HG03558 (cell line): ENCODE data around the gene ELK3.
A peak's percentile ranks its signal among the peaks of the same experiment; 100 is the strongest.

Source experiments
- ATAC-seq: cut with Tn5 transposase; IDR thresholded peaks from one replicate; pipeline ENCODE4 v1.9.1; 2021; ENCODE audit warnings: moderate number of reproducible peaks; ENCODE audit not compliant: unreplicated experiment; ENCODE audit errors: extremely low read depth

The ELK3 gene

DNA sequence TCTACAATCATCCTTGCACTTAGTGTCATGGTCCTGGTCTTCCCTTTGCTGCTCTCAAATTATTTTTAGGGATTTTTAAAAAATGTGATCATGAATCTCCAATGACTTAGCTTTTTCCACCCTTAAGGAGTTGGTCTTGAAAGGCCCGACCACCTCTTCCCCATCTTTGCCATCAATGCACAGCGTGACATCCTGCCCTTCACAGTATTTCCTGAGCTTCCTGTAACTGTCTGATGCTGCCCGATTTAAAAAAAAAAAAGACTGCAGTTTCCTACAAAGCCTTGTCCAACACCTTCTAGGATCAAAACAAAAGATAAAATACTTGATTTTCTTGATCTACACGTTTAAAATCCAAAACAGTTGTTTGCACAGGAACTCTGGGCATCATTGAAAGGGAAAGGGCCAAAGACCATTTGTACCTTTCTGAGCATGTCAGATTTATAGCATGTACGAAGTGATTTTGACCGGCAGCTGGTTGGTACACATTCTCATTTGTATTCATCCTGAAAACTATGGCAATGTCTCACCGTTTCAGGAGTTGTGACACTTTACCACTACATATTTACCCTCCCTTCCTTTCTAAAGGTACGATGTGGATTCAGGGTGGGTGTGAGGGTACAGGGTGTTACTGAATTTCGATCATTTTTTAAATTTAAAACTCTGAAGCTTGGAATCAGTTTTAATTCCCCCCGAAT is 7.4 kb upstream of the ELK3 start:
- no peak for ATAC-seq

DNA sequence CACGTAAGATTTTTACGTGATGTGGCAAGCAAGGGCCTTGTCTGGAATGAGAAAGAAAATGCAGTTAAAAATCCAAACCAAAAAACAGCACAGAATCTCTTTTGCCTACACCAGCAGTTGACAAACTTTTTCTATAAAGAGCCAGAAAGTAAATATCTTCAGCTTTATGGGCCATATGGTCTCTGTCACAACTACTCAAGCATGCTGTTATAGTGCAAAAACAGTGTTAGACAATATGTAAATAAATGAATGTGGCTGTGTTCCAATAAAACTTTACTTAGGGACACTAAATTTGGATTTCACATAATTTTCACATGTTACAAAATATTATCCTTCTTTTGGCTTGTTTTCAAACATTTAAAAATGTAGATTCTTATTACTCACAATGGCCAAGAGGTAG is 6.2 kb upstream of the ELK3 start:
- ATAC-seq, result no peak

DNA sequence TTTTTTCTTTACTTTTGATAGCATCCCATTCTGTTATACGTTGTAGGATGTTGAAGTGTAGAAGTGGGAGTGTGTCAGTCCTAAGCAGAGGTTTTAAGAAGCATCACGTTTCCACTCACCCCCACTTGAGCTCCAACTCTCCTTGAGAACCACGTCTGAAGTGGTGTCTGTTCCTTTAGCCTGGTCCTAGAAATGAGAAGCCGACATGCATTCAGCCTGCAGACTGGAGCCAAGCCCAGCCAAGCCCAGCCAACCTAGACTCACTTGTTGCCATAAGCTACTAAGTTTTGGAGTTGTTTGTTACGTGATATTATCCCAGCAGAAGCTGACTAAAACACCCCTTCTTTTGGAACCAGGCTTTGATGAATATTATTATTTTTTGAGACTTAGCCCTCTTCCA is 4.4 kb upstream of the ELK3 start:
- ATAC-seq, result no peak

DNA sequence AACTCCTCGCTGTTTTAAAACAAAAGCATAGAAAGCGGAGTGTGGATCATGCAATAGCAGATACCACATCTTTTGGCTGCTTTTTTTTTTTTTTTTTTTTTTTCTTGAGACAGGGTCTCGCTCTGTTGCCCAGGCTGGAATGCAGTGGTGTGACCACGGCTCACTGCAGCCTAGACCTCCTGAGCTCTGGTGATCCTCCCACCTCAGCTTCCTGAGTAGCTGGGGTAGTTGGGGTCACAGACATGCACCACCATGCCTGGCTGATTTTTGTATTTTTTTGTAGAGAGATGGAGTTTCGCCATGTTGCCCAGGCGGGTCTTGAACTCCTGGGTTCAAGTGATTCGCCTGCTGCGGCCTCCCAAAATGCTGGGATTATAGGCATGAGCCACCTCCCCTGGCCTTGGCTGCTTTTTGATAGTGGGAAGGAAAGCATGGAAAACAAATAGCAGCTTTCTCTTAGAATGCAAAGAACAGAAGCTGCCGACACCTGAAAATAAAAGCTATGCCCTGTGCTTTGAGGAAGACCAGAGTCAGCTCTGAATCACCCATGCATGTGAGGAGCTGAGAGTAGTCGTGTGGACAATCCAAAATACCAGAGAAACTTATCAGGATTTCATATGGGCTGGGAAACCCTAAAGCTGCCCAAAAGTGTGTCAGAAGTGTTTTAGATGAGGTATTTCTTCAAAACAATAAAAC is 3.6 kb upstream of the ELK3 start:
- ATAC-seq, result no peak

DNA sequence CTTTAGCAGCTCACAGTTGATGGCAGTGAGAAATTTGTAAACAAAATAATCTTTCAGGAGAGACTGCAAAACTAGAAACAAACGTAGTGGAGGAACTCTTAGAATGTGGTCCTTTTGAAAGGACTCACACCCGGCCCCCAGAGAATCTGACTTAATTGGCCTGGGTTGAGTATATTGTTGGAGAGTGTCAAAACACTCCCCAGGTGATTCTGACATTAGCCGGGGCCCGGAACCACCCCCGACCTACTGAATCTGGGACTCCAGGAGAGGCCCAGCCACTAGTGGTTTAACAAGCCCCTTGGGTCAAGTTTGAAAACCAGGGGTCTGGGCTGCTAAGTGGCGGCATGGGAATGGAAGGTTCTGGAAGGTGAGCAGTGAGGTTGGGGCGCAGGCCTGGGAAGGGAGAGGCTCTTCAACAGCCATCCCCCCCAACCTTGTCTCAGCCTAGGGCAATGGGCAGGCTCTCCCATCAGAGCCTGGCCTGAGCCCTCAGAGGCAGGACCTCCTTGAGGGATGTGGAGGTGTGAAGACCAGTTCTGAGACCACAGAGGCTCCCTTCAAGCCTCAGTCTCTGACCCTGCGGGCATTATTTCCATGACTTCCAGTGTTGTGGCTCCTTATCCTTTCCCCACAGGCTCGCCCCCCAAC is 1.1 kb upstream of the ELK3 start:
- no peak for ATAC-seq

DNA sequence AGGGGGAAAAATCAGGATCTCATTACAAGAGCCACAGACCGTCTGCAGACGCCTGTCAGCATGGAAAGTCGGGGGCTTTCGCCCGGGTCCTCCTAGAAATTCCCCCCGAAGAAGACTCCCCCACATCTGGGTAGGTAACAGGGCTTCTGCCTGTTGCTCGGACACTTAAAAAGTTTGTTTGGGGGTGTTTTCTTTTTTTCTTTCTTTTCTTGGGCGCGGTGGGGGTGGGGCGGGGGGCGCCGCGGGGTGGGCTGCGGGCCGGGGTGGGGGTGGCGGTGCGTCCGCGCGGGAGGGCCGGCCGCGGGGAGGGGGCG is 358 bp downstream of the ELK3 start:
- no peak for ATAC-seq

DNA sequence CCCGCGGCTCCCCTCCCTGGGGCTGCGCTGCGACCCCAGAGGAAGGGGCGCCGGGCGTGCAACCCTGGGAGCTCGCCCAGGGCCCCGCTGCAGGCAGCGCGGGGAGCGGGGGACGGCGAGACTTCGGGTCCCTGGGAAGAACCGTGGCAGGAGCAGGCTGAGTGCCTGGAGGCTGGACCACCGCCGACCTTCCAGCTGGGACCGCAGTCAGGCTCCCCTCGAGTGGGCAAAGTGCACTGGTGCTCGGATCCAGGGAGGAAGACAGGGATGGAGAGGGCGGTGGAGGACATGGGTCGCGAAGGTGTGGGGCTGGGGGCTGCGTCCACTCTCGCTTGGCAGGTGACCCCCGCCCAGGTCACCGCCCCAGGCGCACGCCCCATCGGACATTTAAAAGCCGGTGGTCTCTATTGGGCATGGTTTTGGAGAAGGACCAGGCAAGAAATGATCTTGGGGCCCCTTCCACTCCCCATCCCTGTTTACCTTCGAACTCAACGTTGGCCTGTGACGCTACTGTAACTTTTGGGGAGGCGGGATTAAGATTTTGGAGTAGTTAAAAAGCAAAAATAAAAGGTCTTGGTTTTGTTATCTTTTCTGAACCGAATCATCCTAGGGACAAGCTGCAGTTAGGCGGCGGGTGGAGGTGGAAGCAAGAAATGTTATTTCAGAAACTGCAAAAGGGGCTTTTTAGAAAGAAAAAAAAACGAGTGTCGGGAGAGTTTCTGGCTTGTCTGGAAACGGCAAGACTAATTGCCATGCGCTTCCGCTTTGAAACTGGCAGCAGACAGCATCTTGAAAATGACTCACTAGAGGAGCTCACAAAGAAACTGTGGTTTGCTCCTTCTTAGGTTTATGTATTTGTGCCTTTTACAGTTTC is 1.0 kb downstream of the ELK3 start:
- peak; percentile 86 for ATAC-seq

DNA sequence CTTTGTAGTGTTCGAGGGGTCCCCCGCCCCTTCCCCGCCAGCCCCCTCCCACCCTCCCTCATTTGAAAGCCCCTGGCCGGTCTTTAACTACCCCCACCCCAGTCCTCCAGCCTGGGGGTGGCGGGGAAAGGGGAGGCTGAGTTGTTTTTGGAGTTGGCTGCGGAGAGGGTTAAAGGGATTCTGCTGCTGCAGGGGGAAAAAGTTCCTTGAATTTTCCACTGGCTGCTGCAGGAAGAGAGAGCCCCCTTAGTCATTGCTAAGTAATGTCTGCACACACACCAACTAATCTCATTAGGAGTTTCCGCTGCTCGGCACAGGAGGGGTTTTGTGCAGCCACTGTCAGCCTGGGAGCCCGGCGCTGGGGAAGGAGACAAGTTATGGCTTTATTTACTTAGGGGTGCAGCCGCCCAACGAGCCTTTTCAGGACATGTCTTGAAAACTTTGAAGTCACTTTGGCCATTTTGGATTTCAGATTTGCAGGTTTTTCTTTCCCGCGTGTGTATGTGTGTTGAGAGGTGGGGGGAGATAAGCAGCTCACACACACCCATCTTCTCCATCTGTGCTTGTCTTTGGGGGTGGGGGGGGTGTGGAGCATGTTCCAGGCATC is 1.8 kb downstream of the ELK3 start:
- no peak for ATAC-seq

DNA sequence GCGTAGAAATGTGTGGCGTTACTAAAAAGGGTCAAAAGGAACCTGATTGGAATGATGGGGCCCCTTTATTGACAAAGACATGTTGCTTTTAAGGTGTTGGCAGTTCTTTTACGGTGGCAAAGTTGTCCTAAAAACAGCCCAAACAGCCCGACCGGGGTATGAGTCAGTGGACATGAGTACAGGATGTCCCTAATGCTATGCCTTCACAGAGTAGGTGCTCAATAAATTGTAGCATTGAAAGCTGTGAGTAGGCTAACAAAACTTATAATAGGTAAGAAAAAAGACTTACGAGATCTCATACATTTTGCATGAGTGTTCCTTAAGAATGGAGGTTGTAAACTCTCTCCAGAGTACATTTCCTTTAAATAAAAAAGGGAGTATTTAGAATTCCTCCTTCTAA is 2.6 kb downstream of the ELK3 start:
- no peak for ATAC-seq

DNA sequence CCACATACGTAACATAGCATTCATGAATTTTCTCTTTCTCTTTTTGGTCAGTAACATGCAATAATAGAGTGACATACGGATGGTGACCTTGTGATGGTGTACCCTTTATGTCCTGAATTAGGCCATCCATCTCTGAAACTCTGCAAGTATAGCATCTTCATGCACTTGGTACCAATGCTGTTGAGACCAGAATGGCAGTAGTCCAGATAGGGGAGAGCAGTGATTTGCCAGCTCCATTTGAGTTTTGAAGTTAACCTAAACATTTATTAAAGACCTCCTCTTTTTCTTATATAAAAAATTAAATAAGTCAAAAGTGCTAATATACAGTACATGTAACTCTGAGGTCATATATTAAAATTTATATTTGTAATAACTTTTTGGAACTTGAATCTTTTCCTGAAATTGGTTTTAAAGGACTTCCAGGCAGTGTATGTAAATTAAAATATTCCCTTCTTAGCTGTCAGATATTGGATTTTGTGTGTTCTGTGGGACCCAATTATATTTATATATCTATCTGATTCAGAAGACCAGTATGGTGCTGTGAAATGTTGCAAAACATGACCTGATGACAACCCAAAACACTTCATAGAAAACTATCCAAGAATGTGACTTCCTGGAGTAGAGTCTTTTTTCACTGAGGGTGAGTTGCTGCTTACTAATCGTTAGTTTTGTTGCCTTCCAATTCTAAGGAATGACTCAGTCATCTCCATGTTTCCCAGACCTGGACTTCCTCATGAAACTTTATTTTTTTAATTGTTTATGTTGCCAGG is 3.5 kb downstream of the ELK3 start:
- no peak for ATAC-seq

DNA sequence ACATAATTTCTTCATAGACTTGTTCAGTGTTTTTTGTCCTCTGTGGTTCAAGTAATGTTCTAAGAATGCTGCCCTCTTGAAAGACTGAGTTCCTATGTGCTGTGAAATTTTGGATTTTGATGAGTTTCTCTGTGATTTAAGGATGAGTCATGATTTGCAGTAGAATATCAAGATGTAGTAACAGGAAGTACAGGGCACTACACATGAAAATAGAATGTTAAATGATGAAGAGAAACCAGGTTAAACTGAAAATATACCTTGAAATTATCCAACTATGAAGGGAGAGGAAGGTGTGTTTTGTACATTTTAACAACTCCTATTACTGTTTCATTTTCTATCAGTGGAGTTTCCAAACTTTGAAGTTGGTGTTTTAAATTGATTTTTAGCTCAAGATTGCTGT is 4.8 kb downstream of the ELK3 start:
- ATAC-seq, result no peak

DNA sequence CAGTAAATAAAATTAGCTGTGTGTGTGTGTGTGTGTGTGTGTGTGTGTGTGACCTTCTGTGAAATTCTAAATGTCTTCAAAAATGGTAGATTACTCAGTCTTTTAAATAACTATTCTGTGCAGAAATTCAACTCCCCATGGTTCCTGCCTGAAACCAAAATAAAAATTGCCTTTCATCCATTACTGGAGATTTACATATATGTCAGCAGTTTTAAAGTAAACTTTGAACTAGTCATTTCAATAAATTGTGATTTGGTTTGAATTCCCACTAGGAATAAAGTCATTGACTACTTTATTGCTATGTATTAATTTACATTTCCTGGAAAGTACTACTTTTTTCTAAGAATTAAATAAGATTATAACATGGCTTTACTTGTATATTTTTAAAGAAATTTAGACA is 5.3 kb downstream of the ELK3 start:
- ATAC-seq, result no peak

DNA sequence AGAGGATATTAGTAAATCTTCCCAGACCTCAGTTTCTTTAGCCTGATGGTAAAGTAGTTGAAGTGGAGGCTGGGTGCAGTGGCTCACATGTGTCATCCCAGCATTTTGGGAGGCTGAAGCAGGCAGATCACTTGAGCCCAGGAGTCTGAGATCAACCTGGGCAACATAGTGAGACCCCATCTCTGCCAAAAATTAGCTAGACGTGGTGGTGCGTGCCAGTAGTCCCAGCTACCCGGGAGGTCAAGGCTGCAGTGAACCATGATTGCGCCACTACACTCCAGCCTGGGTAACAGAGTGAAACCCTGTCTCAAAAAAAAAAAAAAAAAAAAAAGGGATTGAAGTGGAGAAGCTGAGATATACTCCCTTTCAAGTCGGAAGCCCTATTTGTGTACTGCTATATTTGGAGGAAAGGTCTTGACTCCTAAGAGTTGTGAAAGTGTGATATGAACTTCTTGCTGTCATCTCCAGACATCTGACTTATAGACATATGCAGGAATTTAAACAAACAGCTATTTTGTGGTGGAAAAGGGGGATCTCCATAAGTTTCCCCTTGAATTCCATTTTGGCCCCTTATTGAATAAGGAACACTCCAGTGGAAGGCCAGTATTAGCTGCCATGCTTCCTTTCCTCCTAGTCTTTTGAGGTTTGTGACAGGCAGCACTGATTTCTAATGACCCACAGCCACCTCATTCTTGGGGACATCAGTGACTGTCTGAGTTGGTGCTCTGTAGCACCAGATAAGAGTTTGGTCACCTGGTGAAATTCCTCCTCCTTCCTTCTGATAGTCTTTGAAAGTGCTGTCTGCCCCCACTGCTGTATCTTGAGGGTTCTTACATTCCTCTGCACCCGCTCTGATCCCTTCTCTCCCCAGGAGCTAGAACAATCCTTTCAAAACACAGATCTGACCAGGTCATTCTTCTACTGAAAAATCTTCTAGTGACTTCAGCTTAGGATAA is 7.4 kb downstream of the ELK3 start:
- ATAC-seq, result no peak

DNA sequence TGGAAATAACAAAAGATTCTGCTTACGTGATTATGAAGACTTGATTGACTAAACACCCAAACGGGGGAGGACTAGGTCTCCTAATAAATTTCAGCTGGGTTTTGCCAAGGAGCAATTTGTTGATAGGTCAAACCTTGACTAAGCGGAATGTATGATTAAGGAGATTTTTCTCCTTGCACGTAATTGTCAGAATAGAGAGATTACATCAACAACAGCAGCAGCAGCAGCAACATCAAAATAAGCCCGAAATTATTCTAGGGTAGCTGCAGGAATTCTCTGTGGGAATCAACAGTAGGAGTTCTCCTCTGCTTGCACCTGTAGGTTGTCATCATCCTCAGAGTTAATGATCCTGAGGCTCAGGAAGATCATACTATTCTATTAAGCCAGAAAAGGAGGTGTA is 10.2 kb downstream of the ELK3 start:
- ATAC-seq, result no peak

DNA sequence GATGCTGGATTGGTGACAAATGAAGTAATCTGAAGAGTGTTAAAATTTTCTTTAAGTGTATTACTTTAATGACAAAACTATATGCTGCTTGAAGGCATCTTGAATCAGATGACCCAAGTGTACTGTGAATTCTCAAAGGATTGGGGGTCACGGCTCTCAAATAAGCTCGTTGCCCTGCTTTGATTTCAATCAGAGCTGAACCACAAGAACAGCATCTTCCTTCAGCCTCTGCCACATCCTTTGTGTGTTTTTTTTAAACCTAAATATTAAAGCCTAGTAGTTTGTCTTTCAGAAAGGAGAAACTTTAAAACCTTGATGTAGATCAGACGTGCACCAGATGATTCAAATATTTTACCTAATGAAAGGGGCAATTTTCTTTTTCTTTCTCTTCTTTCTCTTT is 11.7 kb downstream of the ELK3 start:
- no peak for ATAC-seq

DNA sequence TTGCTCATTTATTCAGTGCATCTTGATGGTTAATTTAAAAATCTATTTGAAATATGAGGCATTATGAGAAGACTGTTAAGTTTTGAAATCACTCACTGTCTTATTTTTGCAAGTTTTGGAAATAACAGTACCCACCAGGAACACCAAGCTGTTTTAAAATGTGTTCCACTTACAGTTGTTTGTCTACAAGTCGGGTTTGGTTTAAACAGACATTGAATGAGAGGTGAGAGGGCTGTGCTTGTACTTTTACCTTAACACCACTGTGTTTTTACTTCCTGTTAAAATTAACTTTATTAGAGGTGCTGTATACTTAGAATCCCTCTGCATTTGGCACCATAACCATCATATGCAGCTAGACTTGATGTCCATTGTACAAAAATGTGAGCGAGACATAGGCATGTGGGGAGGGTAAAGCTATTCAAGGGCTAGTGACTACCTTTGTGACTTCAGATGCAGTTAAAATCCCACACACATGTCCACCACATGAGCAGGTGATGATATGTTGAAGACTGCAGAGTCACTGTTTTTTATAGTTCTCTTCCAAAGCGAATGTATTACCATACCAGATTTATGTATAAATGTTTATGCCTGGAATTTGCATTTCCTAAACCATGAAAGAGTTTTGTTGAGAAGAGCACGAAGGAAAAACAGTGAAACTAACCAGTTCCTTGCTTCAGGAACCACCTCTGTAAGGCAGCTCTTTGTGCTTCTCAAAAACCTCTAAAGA is 12.9 kb downstream of the ELK3 start:
- no peak for ATAC-seq

DNA sequence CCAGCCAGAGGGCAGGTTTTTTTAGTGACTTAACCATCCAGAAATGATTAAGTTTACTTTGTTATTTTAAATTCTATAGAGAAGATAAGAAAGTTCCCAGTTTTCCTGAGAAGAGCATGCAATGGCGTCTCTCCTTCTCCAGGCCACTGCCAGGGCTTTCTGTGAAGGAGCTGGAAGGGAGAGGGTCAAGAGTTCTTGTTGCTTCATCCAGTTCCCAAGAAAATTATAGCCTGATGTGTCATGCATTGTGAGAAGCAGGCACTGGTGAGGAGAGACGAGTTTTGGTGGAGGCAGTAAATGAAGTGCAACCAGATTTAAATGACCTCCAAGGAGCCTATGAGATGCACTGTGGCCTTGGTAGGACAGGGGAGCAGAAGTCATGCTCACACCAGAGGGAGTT is 14.2 kb downstream of the ELK3 start:
- ATAC-seq, result no peak
